PC-9 (cell line): ENCODE data around the gene PIK3R3. TPM values are rescaled to one million over a fixed set of nuclear protein-coding genes. Genes with fewer than 3 reads are reported as not detected.
A peak's percentile ranks its signal among the peaks of the same experiment; 100 is the strongest.

Experiments
- Bru-seq: library from RNA; stranded (reverse); fragments of 400-500 nt; gene quantifications from one replicate; lab custom pipeline; 2021; lab: Mats Ljungman, UMichigan
- BruChase-seq, 2 experiments: library from RNA; stranded (reverse); fragments of 400-500 nt; gene quantifications; one replicate each; lab custom pipeline; 2021; lab: Mats Ljungman, UMichigan
- BruUV-seq: library from RNA; stranded (reverse); fragments of 400-500 nt; replicated peaks from 2 replicates; lab custom pipeline; 2021; lab: Mats Ljungman, UMichigan
- CTCF ChIA-PET: fragments of 300-600 bp; sonication (Branson Sonifier 250); formaldehyde crosslinking; loops from one replicate; lab custom pipeline; 2022; ENCODE audit warnings: antibody characterized with exemption; lab: Charles Lee
- POLR2A ChIA-PET: fragments of 300-600 bp; sonication (Branson Sonifier 250); formaldehyde crosslinking; loops from one replicate; lab custom pipeline; 2022; ENCODE audit warnings: antibody characterized with exemption; ENCODE audit not compliant: unreplicated experiment; lab: Charles Lee
- DNase-seq, 2 experiments: peaks; one replicate each; pipeline versions ENCODE4 v3.0.0 to v3.0.0-alpha.2; 2015 to 2022; ENCODE audit warnings: mixed read lengths in 1 of 2
- H2AFZ ChIP-seq: fragments of 200-600 bp; sonication (generic); 2 replicates; pipeline ENCODE4 v1.8.1; 2017; ENCODE audit warnings: antibody characterized with exemption
- H3F3A ChIP-seq: fragments of 200-600 bp; sonication (generic); 2 replicates; pipeline ENCODE4 v1.8.1; 2017; ENCODE audit warnings: antibody characterized with exemption, mild to moderate bottlenecking, low read depth; ENCODE audit not compliant: insufficient read depth
- H3K27ac ChIP-seq: fragments of 200-600 bp; sonication (generic); 2 replicates; pipeline ENCODE4 v1.6.1; 2016; ENCODE audit warnings: mixed run types
- H3K27me3 ChIP-seq: fragments of 200-600 bp; sonication (generic); 2 replicates; pipeline ENCODE4 v1.6.1; 2016; ENCODE audit warnings: low read depth, mixed run types; ENCODE audit not compliant: insufficient read depth
- H3K36me3 ChIP-seq: fragments of 200-600 bp; sonication (generic); 2 replicates; pipeline ENCODE4 v1.6.1; 2016; ENCODE audit warnings: low read depth, mixed run types
- H3K4me1 ChIP-seq: fragments of 200-600 bp; sonication (generic); replicated peaks from 2 replicates; pipeline ENCODE4 v1.6.1; 2016; ENCODE audit warnings: mixed run types; ENCODE audit not compliant: insufficient read depth
- H3K4me2 ChIP-seq: fragments of 200-600 bp; sonication (generic); 2 replicates; pipeline ENCODE4 v1.6.1; 2017; ENCODE audit warnings: mixed run types
- H3K4me3 ChIP-seq: fragments of 200-600 bp; sonication (generic); 2 replicates; pipeline ENCODE4 v1.6.1; 2016; ENCODE audit warnings: mixed run types
- H3K79me2 ChIP-seq: fragments of 200-600 bp; sonication (generic); 2 replicates; pipeline ENCODE4 v1.6.1; 2017; ENCODE audit warnings: low read depth, mixed run types
- H3K9me2 ChIP-seq: fragments of 200-600 bp; sonication (generic); 2 replicates; pipeline ENCODE4 v1.8.1; 2017; ENCODE audit warnings: mild to moderate bottlenecking; ENCODE audit not compliant: insufficient read depth
- H3K9me3 ChIP-seq: fragments of 200-600 bp; sonication (generic); 2 replicates; pipeline ENCODE4 v1.8.1; 2016; ENCODE audit warnings: low read depth; ENCODE audit not compliant: insufficient read depth
- H4K20me1 ChIP-seq: fragments of 200-600 bp; sonication (generic); 2 replicates; pipeline ENCODE4 v1.8.1; 2017; ENCODE audit not compliant: insufficient read depth
- EZH2 ChIP-seq: fragments of 200-600 bp; sonication (generic); IDR thresholded peaks from 2 replicates; pipeline ENCODE4 v1.8.0; 2017; ENCODE audit warnings: antibody characterized with exemption, low read depth
- intact Hi-C: fragments of 100-400 bp; cut with micrococcal nuclease; formaldehyde crosslinking; loops from one replicate; pipeline ENCODE4 v1.10.0; 2022; ENCODE audit not compliant: unreplicated experiment
- long read RNA-seq: library from polyadenylated mRNA; stranded (forward); transcript quantifications from one replicate; pipeline ENCODE4 v2.0.0, GENCODE V29; 2022
- total RNA-seq: library from RNA; stranded (reverse); gene quantifications from 2 replicates; pipeline ENCODE4 v1.2.3, GENCODE V29; 2021
- TF ChIP-seq, protein P1 (sequence below): fragments of 200-600 bp; sonication (generic); conservative IDR thresholded peaks from 2 replicates; pipeline ENCODE4 v1.6.1; 2017; ENCODE audit warnings: mixed run types, antibody characterized with exemption, mild to moderate bottlenecking, moderate library complexity

PIK3R3 gene
- total RNA-seq (19.6 and 44.2 TPM in 2 replicates), Bru-seq, nascent RNA (percentile 91 among the genes with signal in this experiment), BruChase-seq, experiment 1, labeled RNA remaining after a 2-hour chase (percentile 97 among the genes with signal in this experiment), BruChase-seq, experiment 2, labeled RNA remaining after a 6-hour chase (percentile 95 among the genes with signal in this experiment)
- long read RNA-seq, full-length matches to known transcripts: 39 of 58 reads
- long read RNA-seq, partial matches to known transcripts: 5 of 58 reads
- long read RNA-seq, other reads (novel, unspliced or antisense): 14 of 58 reads

DNA sequence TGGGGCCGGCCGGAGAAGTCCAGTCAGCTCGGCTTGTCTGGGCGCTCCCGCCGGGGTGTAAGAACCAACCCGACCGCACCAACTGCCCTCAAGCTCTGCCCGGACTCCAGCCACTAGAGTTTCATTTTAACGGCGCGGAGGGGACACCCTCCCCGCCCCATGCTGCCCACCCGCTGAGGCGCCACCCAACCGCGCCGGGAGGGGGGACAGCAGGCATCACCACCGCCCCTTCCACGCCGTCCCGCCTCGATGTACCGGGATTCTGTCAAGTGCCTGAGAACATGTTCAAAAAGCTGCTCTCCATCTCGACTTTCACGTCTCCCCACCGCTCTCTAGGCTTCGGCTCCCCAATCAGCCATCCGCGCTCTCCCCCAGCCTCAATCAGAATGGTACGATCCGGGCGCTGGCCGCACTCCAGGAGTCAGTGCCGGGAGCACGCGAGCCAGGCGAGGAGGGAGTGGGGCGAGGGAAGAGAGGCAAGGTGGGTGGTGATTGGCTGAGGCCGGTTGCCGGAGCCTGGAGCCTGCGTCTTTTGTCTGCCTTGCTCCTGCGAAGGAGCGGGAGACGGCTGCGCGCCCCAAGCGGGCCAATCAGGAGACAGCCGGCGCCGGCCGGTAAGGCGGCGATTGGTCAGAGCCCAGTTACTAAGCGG lies at the start of gene PIK3R3:
TSS of gene PIK3R3 (minus strand) at position 101 of the 652 bp plus-strand sequence. CDS start 677 bp downstream, outside the sequence.
- Histone ChIP-seq H3K4me1 (peaks cover 60% of the 10 kb centered on the region), H3K4me2 (peak within 1 kb of the TSS; percentile 94), H4K20me1 (peaks cover 15% of the 10 kb centered on the region), H3K79me2 (peaks cover 56% of the 10 kb centered on the region), H2AFZ (peak within 1 kb of the TSS; percentile 78), H3K9me3 (no peaks in the 10 kb centered on the region), H3F3A (peaks cover 51% of the 10 kb centered on the region), H3K27me3 (no peaks in the 10 kb centered on the region), H3K27ac (peak within 1 kb of the TSS; percentile 98), H3K9me2 (no peaks in the 10 kb centered on the region), H3K4me3 (peak within 1 kb of the TSS; percentile 95), H3K36me3 (peaks cover 5% of the 10 kb centered on the region; the same call in 1 of the 2 replicates)
- CTCF ChIA-PET: no interaction called here
- POLR2A ChIA-PET: interaction anchor here (0.6 to 0.7 kb wide), 6 partner anchors 38 to 241 kb away, joined by 3 to 5 read pairs (median 4); no protein-coding TSS in a partner anchor
- intact Hi-C loops: loop anchor here (1.0 to 5.0 kb wide), 4 partner anchors 39 to 445 kb away; no protein-coding TSS in a partner anchor
- peak; percentile 95 to 99 for DNase-seq
- no TSS peak for BruUV-seq
- no peak for TF ChIP-seq EZH2

DNA sequence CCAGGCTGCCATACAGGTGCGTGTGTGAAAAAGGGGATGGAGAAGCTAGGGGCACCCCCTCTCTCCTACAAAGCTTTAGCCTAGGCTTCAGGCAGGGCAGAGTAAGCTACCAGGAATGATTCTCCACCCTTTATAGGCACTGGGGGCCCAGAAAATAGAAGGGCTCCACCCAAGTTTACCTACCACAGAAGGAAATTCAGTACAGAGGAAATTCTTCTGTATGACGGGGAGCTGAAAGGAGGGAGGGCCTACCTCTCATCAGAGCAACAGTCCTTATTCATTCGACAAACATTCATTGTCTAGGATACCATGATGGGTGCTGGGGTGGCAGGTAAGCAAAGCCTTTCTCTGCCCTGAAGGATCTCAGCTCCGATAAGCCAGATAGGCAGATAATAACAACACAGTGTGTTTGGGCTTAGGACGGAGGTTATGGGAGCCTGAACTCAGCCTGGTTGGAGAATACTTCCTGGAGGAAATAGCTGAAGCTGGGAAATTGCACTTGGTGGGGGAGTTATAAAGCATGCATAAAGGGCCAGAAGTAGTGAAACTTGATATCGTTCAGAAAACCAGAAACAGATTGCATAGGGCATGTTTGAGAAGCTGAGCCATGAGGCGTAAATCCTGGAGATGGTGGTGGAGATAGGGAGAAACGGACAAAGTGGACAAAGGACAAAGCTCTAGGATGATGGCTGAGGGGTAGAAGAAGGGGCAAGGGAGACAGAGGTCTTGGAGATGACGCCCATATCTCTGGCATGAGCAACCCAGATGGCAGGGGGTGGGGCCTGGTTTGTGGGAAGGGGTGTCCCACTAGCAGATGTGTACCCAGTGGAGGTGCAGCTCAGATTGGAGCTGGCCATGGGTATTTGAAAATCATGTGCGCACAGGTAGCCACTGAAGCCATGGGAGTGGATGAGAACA lies 49.2 kb upstream of the PIK3R3 start:
- intact Hi-C loops: loop anchor here (2.0 to 10.0 kb wide), 5 partner anchors 121 to 1167 kb away; partner anchors contain the start of genes HECTD3, HPDL, LRRC41 and MAST2
- POLR2A ChIA-PET: interaction anchor here (0.5 to 1.6 kb wide), 16 partner anchors 12 to 852 kb away, joined by 3 to 23 read pairs (median 4); partner anchors contain the start of genes PIK3R3, PRDX1 and RAD54L
- Histone ChIP-seq H3K4me3 (peak overlapping the region; percentile 83), H4K20me1 (no peaks in the 10 kb centered on the region), H2AFZ (no peak overlapping the region), H3K9me2 (no peaks in the 10 kb centered on the region), H3K27ac (peak overlapping the region; percentile 91), H3K27me3 (no peaks in the 10 kb centered on the region), H3K4me1 (peaks cover 61% of the 10 kb centered on the region), H3K79me2 (peaks cover 53% of the 10 kb centered on the region), H3K9me3 (no peaks in the 10 kb centered on the region), H3K4me2 (peak overlapping the region; percentile 97), H3K36me3 (peaks cover 25% of the 10 kb centered on the region), H3F3A (peaks cover 62% of the 10 kb centered on the region)
- no peak for TF ChIP-seq EZH2
- TF ChIP-seq, protein P1, sequence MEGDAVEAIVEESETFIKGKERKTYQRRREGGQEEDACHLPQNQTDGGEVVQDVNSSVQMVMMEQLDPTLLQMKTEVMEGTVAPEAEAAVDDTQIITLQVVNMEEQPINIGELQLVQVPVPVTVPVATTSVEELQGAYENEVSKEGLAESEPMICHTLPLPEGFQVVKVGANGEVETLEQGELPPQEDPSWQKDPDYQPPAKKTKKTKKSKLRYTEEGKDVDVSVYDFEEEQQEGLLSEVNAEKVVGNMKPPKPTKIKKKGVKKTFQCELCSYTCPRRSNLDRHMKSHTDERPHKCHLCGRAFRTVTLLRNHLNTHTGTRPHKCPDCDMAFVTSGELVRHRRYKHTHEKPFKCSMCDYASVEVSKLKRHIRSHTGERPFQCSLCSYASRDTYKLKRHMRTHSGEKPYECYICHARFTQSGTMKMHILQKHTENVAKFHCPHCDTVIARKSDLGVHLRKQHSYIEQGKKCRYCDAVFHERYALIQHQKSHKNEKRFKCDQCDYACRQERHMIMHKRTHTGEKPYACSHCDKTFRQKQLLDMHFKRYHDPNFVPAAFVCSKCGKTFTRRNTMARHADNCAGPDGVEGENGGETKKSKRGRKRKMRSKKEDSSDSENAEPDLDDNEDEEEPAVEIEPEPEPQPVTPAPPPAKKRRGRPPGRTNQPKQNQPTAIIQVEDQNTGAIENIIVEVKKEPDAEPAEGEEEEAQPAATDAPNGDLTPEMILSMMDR: no peak
- TSS peak; percentile 14 for BruUV-seq
- CTCF ChIA-PET: interaction anchor here (0.5 to 4.4 kb wide), 11 partner anchors 9 to 824 kb away, joined by 3 to 58 read pairs (median 3); partner anchors contain the start of genes POMGNT1 and RAD54L
- peak; percentile 62 to 86 for DNase-seq

DNA sequence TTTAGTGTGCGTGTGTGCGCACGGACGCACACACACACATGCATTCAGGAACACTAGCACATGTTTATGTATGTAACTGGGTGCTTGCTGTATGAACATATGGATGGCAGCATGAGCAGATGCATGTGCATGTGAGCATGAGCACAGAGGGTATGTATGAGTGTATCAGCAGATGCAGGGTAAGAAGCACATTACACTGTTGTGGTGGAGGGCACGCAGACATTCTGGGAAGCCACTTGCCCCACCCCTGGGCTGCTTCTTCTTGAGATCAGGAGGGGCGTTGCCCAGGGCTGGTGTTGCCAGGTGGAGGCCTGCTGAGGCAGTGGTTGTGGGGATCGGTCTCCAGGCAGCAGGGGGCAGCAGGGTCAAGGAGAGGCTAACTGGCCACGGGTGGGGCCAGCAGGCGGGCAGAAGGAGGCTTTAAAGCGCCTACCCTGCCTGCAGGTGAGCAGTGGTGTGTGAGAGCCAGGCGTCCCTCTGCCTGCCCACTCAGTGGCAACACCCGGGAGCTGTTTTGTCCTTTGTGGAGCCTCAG lies 47.7 kb upstream of the PIK3R3 start:
- no peaks in the 10 kb centered on the region for H3K9me3 ChIP-seq
- POLR2A ChIA-PET: no interaction called here
- no peaks in the 10 kb centered on the region for H4K20me1 ChIP-seq
- peaks cover 41% of the 10 kb centered on the region for H3K79me2 ChIP-seq
- peak overlapping the region; percentile 83 for H3K4me3 ChIP-seq
- DNase-seq: peak; percentile 90 to 97
- TF ChIP-seq EZH2: no peak
- TF ChIP-seq, protein P1: peak; percentile 42; the same call in 1 of the 2 replicates
- no peaks in the 10 kb centered on the region for H3K27me3 ChIP-seq
- no peak overlapping the region for H2AFZ ChIP-seq
- H3K27ac ChIP-seq: peak overlapping the region; percentile 91
- H3K9me2 ChIP-seq: no peaks in the 10 kb centered on the region
- no TSS peak for BruUV-seq
- intact Hi-C loops: loop anchor here (1.0 to 10.0 kb wide), 6 partner anchors 43 to 1165 kb away; partner anchors contain the start of genes HECTD3, HPDL, LRRC41 and MAST2
- H3K4me1 ChIP-seq: peaks cover 65% of the 10 kb centered on the region
- CTCF ChIA-PET: interaction anchor here (0.9 to 4.4 kb wide), 3 partner anchors 18 to 96 kb away, joined by 3 to 58 read pairs (median 7); partner anchors contain the start of gene POMGNT1
- peaks cover 14% of the 10 kb centered on the region for H3K36me3 ChIP-seq
- peak overlapping the region; percentile 97 for H3K4me2 ChIP-seq
- H3F3A ChIP-seq: peaks cover 54% of the 10 kb centered on the region
